K562 (cell line): Measurements from ENCODE around the gene HAP1. TPM values are rescaled to one million over a fixed set of nuclear protein-coding genes. Genes with fewer than 3 reads are reported as not detected.

Experiments
- ATAC-seq: fragments of 200-7000 bp; cut with Tn5 transposase; 3 replicates; pipeline ENCODE4 v1.9.1; 2020; ENCODE audit warnings: moderate library complexity
- BruUV-seq: library from RNA; stranded (reverse); fragments of 400-500 nt; replicated peaks from 2 replicates; lab custom pipeline; 2021; lab: Mats Ljungman, UMichigan
- CTCF ChIA-PET: fragments of 300-600 bp; formaldehyde crosslinking; extraction: SDS; loops from one replicate; lab custom pipeline; 2021; ENCODE audit warnings: low intra/inter-chr PET ratio; lab: Yijun Ruan, JAX
- POLR2A ChIA-PET: fragments of 300-600, 350-650 bp; sonication (Branson Sonifier 250); formaldehyde crosslinking; extraction: SDS; loops from one replicate; lab custom pipeline; 2021; ENCODE audit warnings: antibody characterized with exemption, inconsistent platforms; lab: Yijun Ruan, JAX
- DNase-seq, 4 experiments: peaks; one replicate each; pipeline versions ENCODE4 v3.0.0 to v3.0.0-alpha.2; 2011 to 2018; ENCODE audit warnings: low spot score in 3 of 4, mixed read lengths in 3 of 4; ENCODE audit errors: extremely low read depth in 1 of 4
- FAIRE-seq: peaks from 2 replicates; lab custom pipeline; 2011; peaks lifted over from hg19 to GRCh38; lab: Jason Lieb, UNC
- H2AFZ ChIP-seq: 2 replicates; pipeline ENCODE4 v1.6.0; 2011; ENCODE audit warnings: low read depth, low read length, control low read depth, inconsistent platforms
- H3K27ac ChIP-seq: fragments of 200-600 bp; 3 replicates; pipeline ENCODE4 v1.8.0; 2011; ENCODE audit warnings: low read depth, mild to moderate bottlenecking, control low read depth, inconsistent platforms, low read length, moderate library complexity, mixed read lengths; ENCODE audit errors: extremely low read depth
- H3K27me3 ChIP-seq, 2 experiments: fragments of 300-600 bp in 1 of 2; 2 replicates in 1 of 2; 3 replicates in 1 of 2; pipeline versions ENCODE4 v1.6.0 to v1.8.0; 2011; ENCODE audit warnings: inconsistent platforms in 2 of 2, low read length in 2 of 2, mild to moderate bottlenecking in 1 of 2, mixed read lengths in 1 of 2, moderate library complexity in 1 of 2; ENCODE audit not compliant: control insufficient read depth in 2 of 2, insufficient read depth in 2 of 2
- H3K36me3 ChIP-seq: fragments of 300-600 bp; 3 replicates; pipeline ENCODE4 v1.8.0; 2011; ENCODE audit warnings: mild to moderate bottlenecking, low read length, inconsistent platforms; ENCODE audit not compliant: control insufficient read depth, insufficient read depth
- H3K4me1 ChIP-seq, 2 experiments: fragments of 200-600 bp in 1 of 2; replicated peaks in 1 of 2; 2 replicates in 1 of 2; 3 replicates in 1 of 2; pipeline versions ENCODE4 v1.5.1 to v1.8.0; 2011; ENCODE audit warnings: inconsistent platforms in 2 of 2, low read length in 2 of 2, mild to moderate bottlenecking in 1 of 2, mixed read lengths in 1 of 2, moderate library complexity in 1 of 2; ENCODE audit not compliant: control insufficient read depth in 2 of 2, insufficient read depth in 2 of 2
- H3K4me2 ChIP-seq: 2 replicates; pipeline ENCODE4 v1.6.1; 2011; ENCODE audit warnings: low read length, control low read depth, inconsistent platforms, mixed read lengths; ENCODE audit not compliant: insufficient read depth
- H3K4me3 ChIP-seq: fragments of 200-600 bp; sonication (generic), shearing (Covaris generic); 2 replicates; pipeline ENCODE4 v1.5.1; 2016; ENCODE audit warnings: control low read depth, inconsistent platforms
- H3K79me2 ChIP-seq: fragments of 200-600 bp; 3 replicates; pipeline ENCODE4 v1.8.0; 2011; ENCODE audit warnings: low read length, inconsistent platforms; ENCODE audit not compliant: control insufficient read depth, insufficient read depth
- H3K9ac ChIP-seq, 2 experiments: 2 replicates each; pipeline versions ENCODE4 v1.6.0 to v1.6.1; 2011; ENCODE audit warnings: low read depth in 2 of 2, low read length in 2 of 2, control low read depth in 1 of 2, inconsistent platforms in 1 of 2, mild to moderate bottlenecking in 1 of 2, mixed read lengths in 1 of 2; ENCODE audit not compliant: insufficient read depth in 1 of 2
- H3K9me1 ChIP-seq: one replicate; pipeline ENCODE4 v1.6.0; 2011; ENCODE audit warnings: inconsistent platforms, mild to moderate bottlenecking, low read length, moderate library complexity; ENCODE audit not compliant: control insufficient read depth, insufficient read depth
- H3K9me3 ChIP-seq: replicated peaks from 2 replicates; pipeline ENCODE4 v1.5.1; 2011; ENCODE audit warnings: low read depth, low read length, inconsistent platforms; ENCODE audit not compliant: control insufficient read depth, insufficient read depth
- H4K20me1 ChIP-seq: replicated peaks from 2 replicates; pipeline ENCODE4 v1.6.1; 2011; ENCODE audit warnings: low read length, inconsistent platforms, mixed read lengths; ENCODE audit not compliant: control insufficient read depth, insufficient read depth
- BMI1 ChIP-seq: fragments of 150-350 bp; IDR thresholded peaks from 2 replicates; pipeline ENCODE4 v1.6.1; 2014; ENCODE audit warnings: low read length
- BRD4 ChIP-seq: fragments of 200-600 bp; sonication (generic); IDR thresholded peaks from 2 replicates; pipeline ENCODE4 v1.6.1; 2017; ENCODE audit warnings: inconsistent platforms
- CBX5 ChIP-seq: IDR thresholded peaks from 2 replicates; pipeline ENCODE4 v1.6.1; 2014; ENCODE audit warnings: low read depth, borderline replicate concordance
- CHAMP1 ChIP-seq: fragments of 450-650 bp; IDR thresholded peaks from 2 replicates; pipeline ENCODE4 v1.6.1; 2016; ENCODE audit warnings: mild to moderate bottlenecking
- EZH2 ChIP-seq: IDR thresholded peaks from 2 replicates; pipeline ENCODE4 v1.6.1; 2012; ENCODE audit warnings: low read depth, mild to moderate bottlenecking, inconsistent platforms, low read length, borderline replicate concordance
- HNRNPL ChIP-seq: fragments of 200-400 bp; formaldehyde crosslinking; IDR thresholded peaks from 2 replicates; pipeline ENCODE4 v1.6.1; 2017; ENCODE audit warnings: low read depth, mild to moderate bottlenecking, low read length
- MBD1 ChIP-seq: fragments of 250-450 bp; sonication (Bioruptor Pico); IDR thresholded peaks from 2 replicates; pipeline ENCODE4 v1.8.0; 2022; ENCODE audit warnings: inconsistent platforms
- PBX2 ChIP-seq, 2 experiments: IDR thresholded peaks in 1 of 2; conservative IDR thresholded peaks in 1 of 2; 2 replicates each; pipeline ENCODE4 v1.6.1; 2016; ENCODE audit warnings: low read depth in 2 of 2, mild to moderate bottlenecking in 1 of 2, missing compliant biosample characterization in 1 of 2, missing genetic modification characterization in 1 of 2, moderate library complexity in 1 of 2
- POLR2B ChIP-seq: fragments of 450-650 bp; IDR thresholded peaks from 2 replicates; pipeline ENCODE4 v1.6.1; 2018; ENCODE audit warnings: low read depth; ENCODE audit not compliant: partially characterized antibody
- SAFB ChIP-seq: fragments of 200-400 bp; formaldehyde crosslinking; IDR thresholded peaks from 2 replicates; pipeline ENCODE4 v1.6.1; 2017; ENCODE audit warnings: low read depth, low read length, borderline replicate concordance
- SIRT6 ChIP-seq: IDR thresholded peaks from one replicate; pipeline ENCODE4 v1.6.1; 2012; ENCODE audit warnings: low read depth, mild to moderate bottlenecking, control low read depth, inconsistent platforms, low read length, moderate library complexity
- TAF15 ChIP-seq: fragments of 200-400 bp; formaldehyde crosslinking; IDR thresholded peaks from 2 replicates; pipeline ENCODE4 v1.6.1; 2017; ENCODE audit warnings: mild to moderate bottlenecking, low read depth, low read length, moderate library complexity
- TCFL5 ChIP-seq: fragments of 250-450 bp; sonication (Bioruptor Pico); conservative IDR thresholded peaks from 2 replicates; pipeline ENCODE4 v1.6.1; 2021; ENCODE audit warnings: mild to moderate bottlenecking, moderate library complexity, matching md5 sums
- THRB ChIP-seq: fragments of 450-650 bp; formaldehyde crosslinking; conservative IDR thresholded peaks from 2 replicates; pipeline ENCODE4 v1.4.0; 2022; ENCODE audit warnings: mild to moderate bottlenecking, missing genetic modification characterization
- WGBS: fragments of 100-300 bp; shearing (Covaris generic); methylation state at CpG from one replicate; pipeline ENCODE4 v1.1.6; 2016; ENCODE audit warnings: low coverage, mixed read lengths; ENCODE audit not compliant: insufficient coverage; ENCODE audit errors: missing lambda C conversion rate; 5-methylcytosine and 5-hydroxymethylcytosine counted together
- in situ Hi-C: fragments of 300-500 bp; cut with MboI; formaldehyde crosslinking; loops from 4 replicates; pipeline ENCODE4 v1.15.0; 2018; ENCODE audit warnings: inconsistent platforms, mixed read lengths
- intact Hi-C: fragments of 100-400 bp; cut with micrococcal nuclease; formaldehyde crosslinking; loops from 2 replicates; pipeline ENCODE4 v1.14.2; 2022
- polyA plus RNA-seq, 8 experiments: library from polyadenylated mRNA; depleted of rRNA in 4 of 8; stranded (reverse) in 5 of 8; unstranded in 3 of 8; fragments of >200 nt; fragmentation: Nextera tagmentation in 2 of 8; fragmentation: Illumina TruSeq in 1 of 8; extraction: Ambion mirVana in 2 of 8; extraction: Trizol in 1 of 8; gene quantifications; 2 replicates each; pipeline versions ENCODE4 v1.2.1 to v1.2.3, GENCODE V29; 2011 to 2014; ENCODE audit warnings: inconsistent platforms in 1 of 8, missing spikeins in 1 of 8
- total RNA-seq, 7 experiments: library from RNA; depleted of rRNA in 6 of 7; stranded (reverse); fragments of >200 nt in 6 of 7; fragmentation: Illumina TruSeq in 2 of 7; extraction: Trizol in 2 of 7; gene quantifications; 2 replicates each; pipeline versions ENCODE4 v1.2.1 to v1.2.3, GENCODE V29; 2011 to 2021; ENCODE audit warnings: low replicate concordance in 1 of 7

The HAP1 gene
- total and polyA plus RNA-seq, 9 of the 15 experiments (the other 6 are each of a cell fraction or from before 2014, with no cell fraction given), result under 0.01 to 0.09 (median 0.04) TPM; not detected in 6

- TF ChIP-seq PBX2 (CRISPR knock-in tag; IDR thresholded peaks at IDR 0.05; ENCODE audit: low read depth) (no peak), PBX2 (tag; conservative IDR thresholded peaks at IDR 0.05; ENCODE audit: low read depth) (no peak), CBX5 (no peak), POLR2B (no peak), SIRT6 (no peak), EZH2 (no peak), HNRNPL (no peak), TAF15 (no peak), BMI1 (no peak)
These were observed 39.3 kb upstream of the HAP1 start (continued) for GRCh38 chr17:41773731-41774193.

- FAIRE-seq (no peak), DNase-seq (peak in 2 of 4 experiments; percentile 24 to 26), ATAC-seq (no peak)
- Histone ChIP-seq H3K36me3 (peaks cover 81% of the 10 kb centered on the region), H3K4me1 (peaks cover 0 to 28% of the 10 kb centered on the region in 2 experiments; a peak in 2 of 5 replicates), H3K9me3 (no peaks in the 10 kb centered on the region), H3K9me1 (peaks cover 3% of the 10 kb centered on the region), H4K20me1 (peaks cover 10% of the 10 kb centered on the region), H3K4me3 (no peak overlapping the region), H3K27me3 (no peaks in the 10 kb centered on the region), H3K27ac (no peak overlapping the region), H3K4me2 (no peak overlapping the region), H3K79me2 (peaks cover 44% of the 10 kb centered on the region), H2AFZ (no peak overlapping the region), H3K9ac (peak overlapping the region in 1 of 2 experiments; percentile 45; a peak in 1 of 4 replicates)
- ChIA-PET POLR2A (interaction anchor here (0.5 to 1.1 kb wide), 5 partner anchors 12 to 605 kb away, joined by 3 to 6 read pairs (median 4); partner anchors contain the start of gene JUP), CTCF (no interaction called here)
- in situ Hi-C loops (no loop called here), intact Hi-C loops (no loop called here)
- WGBS, result 73% methylated on average over 10 of the region's 12 CpGs
- BruUV-seq, result no TSS peak
- TF ChIP-seq TCFL5 (CRISPR knock-in tag) (no peak), SAFB (no peak), BRD4 (no peak), CHAMP1 (no peak), MBD1 (CRISPR knock-in tag) (no peak), THRB (CRISPR knock-in tag) (no peak)
These were observed 38.7 kb upstream of the HAP1 start for GRCh38 chr17:41773190-41773588.
